ENCODE data around the gene MYO1B. TPM values are rescaled to one million over a fixed set of nuclear protein-coding genes. Genes with fewer than 3 reads are reported as not detected.

The MYO1B gene
- total RNA-seq, 3 donors from 2014 or later = 35.1 to 64.8 (median 54.6) TPM

GRCh38 chr2:191318037-191318728, 73.0 kb downstream of the MYO1B start:
- Histone ChIP-seq H3K9me3 (no peaks in the 10 kb centered on the region), H3K4me1 (ENCODE audit: low read depth) (peaks cover 11% of the 10 kb centered on the region), H3K36me3 (ENCODE audit: low read depth) (no peaks in the 10 kb centered on the region), H3K4me3 (no peak overlapping the region)
- ATAC-seq (peak; percentile 65), DNase-seq (peak in 1 of 3 donors; percentile 56)
- intact Hi-C loops (cut with DNase I, micrococcal nuclease) = loop anchor here in 1 of 2 donors (10.0 kb wide), 1 partner anchor 143 kb away; no protein-coding TSS in a partner anchor
- TF ChIP-seq CTCF (IDR thresholded peaks at IDR 0.05) = no peak

GRCh38 chr2:191318729-191319078, 73.5 kb downstream of the MYO1B start:
- Histone ChIP-seq H3K4me3 (no peak overlapping the region), H3K9me3 (no peaks in the 10 kb centered on the region), H3K36me3 (ENCODE audit: low read depth) (no peaks in the 10 kb centered on the region), H3K4me1 (ENCODE audit: low read depth) (peaks cover 11% of the 10 kb centered on the region)
- peak; percentile 98 for ATAC-seq
- no peak for TF ChIP-seq CTCF (IDR thresholded peaks at IDR 0.05)
- DNase-seq = peak; percentile 67 to 85 (median 68)
- intact Hi-C loops (cut with DNase I, micrococcal nuclease) = loop anchor here in 1 of 2 donors (10.0 kb wide), 1 partner anchor 144 kb away; no protein-coding TSS in a partner anchor

DNA sequence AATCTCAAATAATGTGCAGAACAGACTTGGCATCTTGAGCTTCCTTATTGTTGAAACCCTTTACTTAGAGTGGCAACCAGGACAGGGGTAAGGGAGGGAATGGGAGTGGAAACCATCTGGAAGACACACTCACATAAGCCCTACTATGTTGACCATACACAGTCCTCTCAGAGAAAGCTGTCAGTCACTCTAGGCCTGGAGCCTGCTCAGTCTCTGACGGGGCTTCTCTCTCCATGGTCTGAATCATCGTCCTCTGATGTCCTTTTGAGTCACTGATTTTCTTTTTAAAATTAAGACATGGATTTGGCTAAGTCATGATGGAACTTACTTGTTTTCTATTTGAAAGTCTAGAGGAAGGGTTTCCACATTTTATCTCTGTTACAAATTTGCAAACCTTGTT, 74.0 kb downstream of the MYO1B start:
- DNase-seq = no peak
- no peak overlapping the region for H3K4me3 ChIP-seq
- intact Hi-C loops (cut with DNase I, micrococcal nuclease) = loop anchor here in 1 of 2 donors (10.0 kb wide), 1 partner anchor 144 kb away; no protein-coding TSS in a partner anchor
- peak; percentile 51 for ATAC-seq
- H3K36me3 ChIP-seq (ENCODE audit: low read depth) = no peaks in the 10 kb centered on the region
- peaks cover 11% of the 10 kb centered on the region for H3K4me1 ChIP-seq (ENCODE audit: low read depth)
- no peak for TF ChIP-seq CTCF (IDR thresholded peaks at IDR 0.05)
- H3K9me3 ChIP-seq = no peaks in the 10 kb centered on the region

GRCh38 chr2:191320881-191321280, 75.7 kb downstream of the MYO1B start:
- ATAC-seq = no peak
- no peak overlapping the region for H3K4me3 ChIP-seq
- TF ChIP-seq CTCF (IDR thresholded peaks at IDR 0.05) = no peak
- no peaks in the 10 kb centered on the region for H3K36me3 ChIP-seq (ENCODE audit: low read depth)
- DNase-seq = no peak
- intact Hi-C loops (cut with DNase I, micrococcal nuclease) = no loop called here
- H3K9me3 ChIP-seq = no peaks in the 10 kb centered on the region
- peaks cover 11% of the 10 kb centered on the region for H3K4me1 ChIP-seq (ENCODE audit: low read depth)

GRCh38 chr2:191321861-191322662, 76.9 kb downstream of the MYO1B start:
- no peak for ATAC-seq
- no peak for DNase-seq
- Histone ChIP-seq H3K36me3 (ENCODE audit: low read depth) (no peaks in the 10 kb centered on the region), H3K9me3 (no peaks in the 10 kb centered on the region), H3K4me1 (ENCODE audit: low read depth) (peaks cover 10% of the 10 kb centered on the region), H3K4me3 (no peak overlapping the region)
- intact Hi-C loops (cut with DNase I, micrococcal nuclease) = no loop called here
- no peak for TF ChIP-seq CTCF (IDR thresholded peaks at IDR 0.05)

All from mucosa of descending colon (tissue), 3 donors.